Neuronal stem cell (in vitro differentiated cells): ENCODE data around the gene ESYT2.

ENCODE experiments used
- DNase-seq: peaks from one replicate; pipeline ENCODE4 v3.0.0-alpha.2; 2013; ENCODE audit warnings: low spot score
- H2AFZ ChIP-seq: one replicate; pipeline ENCODE4 v1.6.1; 2013; ENCODE audit warnings: mild to moderate bottlenecking, low read length, inconsistent platforms
- H2AK5ac ChIP-seq: 2 replicates; pipeline ENCODE4 v1.6.1; 2013; ENCODE audit warnings: low read depth, mild to moderate bottlenecking, inconsistent platforms, low read length, moderate library complexity, mixed read lengths
- H2BK120ac ChIP-seq: 2 replicates; pipeline ENCODE4 v1.6.1; 2013; ENCODE audit warnings: low read depth, mild to moderate bottlenecking, inconsistent platforms, low read length, moderate library complexity, mixed read lengths
- H2BK12ac ChIP-seq: one replicate; pipeline ENCODE4 v1.6.1; 2013; ENCODE audit warnings: low read length, inconsistent platforms
- H2BK15ac ChIP-seq: 2 replicates; pipeline ENCODE4 v1.6.1; 2013; ENCODE audit warnings: mild to moderate bottlenecking, low read length, inconsistent platforms, mixed read lengths
- H2BK5ac ChIP-seq: one replicate; pipeline ENCODE4 v1.6.1; 2013; ENCODE audit warnings: inconsistent platforms, mild to moderate bottlenecking, low read length, moderate library complexity
- H3K14ac ChIP-seq: one replicate; pipeline ENCODE4 v1.6.1; 2013; ENCODE audit warnings: low read length, inconsistent platforms
- H3K18ac ChIP-seq: 2 replicates; pipeline ENCODE4 v1.6.1; 2013; ENCODE audit warnings: low read length, inconsistent platforms
- H3K23ac ChIP-seq: 2 replicates; pipeline ENCODE4 v1.6.1; 2013; ENCODE audit warnings: low read depth, mild to moderate bottlenecking, mixed read lengths, low read length, inconsistent platforms; ENCODE audit not compliant: poor library complexity
- H3K27ac ChIP-seq: replicated peaks from 3 replicates; pipeline ENCODE4 v1.5.1; 2013; ENCODE audit warnings: low read length, inconsistent platforms
- H3K27me3 ChIP-seq, 3 experiments: 2 replicates each; pipeline ENCODE4 v1.6.1; 2013; ENCODE audit warnings: low read length in 3 of 3, mild to moderate bottlenecking in 2 of 3, inconsistent platforms in 1 of 3, low read depth in 1 of 3, mixed read lengths in 1 of 3, moderate library complexity in 1 of 3; ENCODE audit not compliant: control insufficient read depth in 3 of 3, insufficient read depth in 3 of 3
- H3K36me3 ChIP-seq, 2 donors: replicated peaks in 1 of 2; 2 replicates each; pipeline ENCODE4 v1.6.1; 2013; ENCODE audit warnings: low read length in 2 of 2; ENCODE audit not compliant: control insufficient read depth in 2 of 2, insufficient read depth in 2 of 2
- H3K4ac ChIP-seq: 2 replicates; pipeline ENCODE4 v1.6.1; 2013; ENCODE audit warnings: inconsistent platforms, mild to moderate bottlenecking, low read length, moderate library complexity
- H3K4me1 ChIP-seq, 2 donors: 1 replicate in 1 of 2; 2 replicates in 1 of 2; pipeline ENCODE4 v1.6.1; 2013; ENCODE audit warnings: low read length in 2 of 2, low read depth in 1 of 2; ENCODE audit not compliant: control insufficient read depth in 2 of 2, insufficient read depth in 1 of 2
- H3K4me2 ChIP-seq: one replicate; pipeline ENCODE4 v1.6.1; 2013; ENCODE audit warnings: mild to moderate bottlenecking, low read length, inconsistent platforms; ENCODE audit not compliant: insufficient read depth, poor library complexity, severe bottlenecking
- H3K4me3 ChIP-seq, 2 donors: 2 replicates each; pipeline ENCODE4 v1.5.1; 2013; ENCODE audit warnings: low read length in 2 of 2, mild to moderate bottlenecking in 2 of 2, inconsistent platforms in 1 of 2, moderate library complexity in 1 of 2
- H3K79me1 ChIP-seq: one replicate; pipeline ENCODE4 v1.6.1; 2013; ENCODE audit warnings: low read depth, mild to moderate bottlenecking, inconsistent platforms, low read length, moderate library complexity
- H3K9ac ChIP-seq: one replicate; pipeline ENCODE4 v1.6.1; 2013; ENCODE audit warnings: mild to moderate bottlenecking, low read depth, low read length, inconsistent platforms; ENCODE audit not compliant: poor library complexity
- H3K9me3 ChIP-seq, 2 donors: replicated peaks in 1 of 2; 2 replicates each; pipeline versions ENCODE3 to v1.6.1; 2013; ENCODE audit warnings: low read length in 2 of 2, mild to moderate bottlenecking in 2 of 2, inconsistent platforms in 1 of 2, low read depth in 1 of 2, mixed read lengths in 1 of 2, moderate library complexity in 1 of 2; ENCODE audit not compliant: control insufficient read depth in 2 of 2, insufficient read depth in 1 of 2
- H4K8ac ChIP-seq: one replicate; pipeline ENCODE4 v1.6.1; 2013; ENCODE audit warnings: low read depth, mild to moderate bottlenecking, inconsistent platforms, low read length, moderate library complexity
- H4K91ac ChIP-seq: one replicate; pipeline ENCODE4 v1.6.1; 2013; ENCODE audit warnings: low read length, low read depth, mild to moderate bottlenecking, inconsistent platforms; ENCODE audit not compliant: poor library complexity
- WGBS, 2 donors: extraction: QIAGEN DNeasy Blood & Tissue Kit; methylation state at CpG; one replicate each; pipeline ENCODE4 v1.1.7; 2013; ENCODE audit warnings: missing lambda C conversion rate in 2 of 2, mixed read lengths in 1 of 2; ENCODE audit not compliant: insufficient read length in 2 of 2, insufficient replicate concordance in 1 of 2; ENCODE audit errors: extremely low coverage in 2 of 2; 5-methylcytosine and 5-hydroxymethylcytosine counted together

ESYT2 gene

DNA sequence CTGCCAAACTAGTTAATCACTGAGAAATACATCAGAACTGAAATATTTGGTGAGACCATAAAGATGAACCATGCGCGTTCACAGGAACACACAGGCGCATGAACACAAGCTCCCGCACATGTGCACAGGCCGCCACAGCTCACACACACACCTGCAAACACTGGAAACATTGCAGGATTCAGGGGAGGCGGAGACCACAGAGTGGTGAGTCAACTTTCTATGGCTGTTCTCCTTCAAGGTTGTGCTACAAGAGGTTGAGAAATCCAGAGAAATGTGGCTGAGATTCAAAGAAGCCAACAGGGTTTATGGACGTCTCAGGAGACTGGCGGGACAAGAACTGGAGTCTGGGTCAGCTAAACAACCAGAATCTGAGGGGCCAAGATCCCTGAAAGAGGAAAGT, 17.8 kb downstream of the ESYT2 start:
- Histone ChIP-seq H3K14ac (no peak overlapping the region), H3K4me2 (no peak overlapping the region), H3K36me3 (peaks cover 1 to 4% of the 10 kb centered on the region in 2 donors), H3K9me3 (peaks cover 0 to 3% of the 10 kb centered on the region in 2 donors), H2AFZ (no peak overlapping the region), H3K79me1 (peaks cover 1% of the 10 kb centered on the region), H3K9ac (no peak overlapping the region), H2BK120ac (no peak overlapping the region), H4K91ac (no peak overlapping the region), H2AK5ac (no peak overlapping the region), H3K4me3 (no peak overlapping the region), H2BK12ac (no peak overlapping the region), H3K18ac (no peak overlapping the region), H3K4ac (no peak overlapping the region), H2BK15ac (no peak overlapping the region), H3K27ac (no peak overlapping the region), H4K8ac (no peak overlapping the region), H3K23ac (no peak overlapping the region), H2BK5ac (no peak overlapping the region), H3K27me3 (no peaks in the 10 kb centered on the region), H3K4me1 (peaks cover 0 to 14% of the 10 kb centered on the region in 2 donors)
- no CpG with 5 or more reads among the region's 8 CpGs for WGBS, 2 donors
- DNase-seq: no peak

- Histone ChIP-seq H3K4me3 (no peak overlapping the region), H2AFZ (no peak overlapping the region), H3K4me1 (peaks cover 0 to 12% of the 10 kb centered on the region in 2 donors), H3K18ac (no peak overlapping the region), H3K27ac (no peak overlapping the region), H2BK15ac (no peak overlapping the region), H3K9me3 (peaks cover under 1 to 3% of the 10 kb centered on the region in 2 donors), H3K79me1 (peaks cover 1% of the 10 kb centered on the region), H4K91ac (no peak overlapping the region), H3K27me3 (no peaks in the 10 kb centered on the region), H4K8ac (no peak overlapping the region), H3K4me2 (no peak overlapping the region), H2AK5ac (no peak overlapping the region), H3K14ac (no peak overlapping the region), H3K23ac (no peak overlapping the region), H3K9ac (no peak overlapping the region), H2BK120ac (no peak overlapping the region), H3K36me3 (peaks cover 4% of the 10 kb centered on the region in 2 donors), H3K4ac (no peak overlapping the region), H2BK12ac (no peak overlapping the region), H2BK5ac (no peak overlapping the region)
- no CpG with 5 or more reads among the region's 5 CpGs for WGBS, 2 donors
- DNase-seq: no peak
Observed at GRCh38 chr7:158810846-158811245, 18.5 kb downstream of the ESYT2 start.

- no peak overlapping the region for H3K18ac ChIP-seq
- H3K27ac ChIP-seq: no peak overlapping the region
- no peak overlapping the region for H2BK120ac ChIP-seq
- H2BK15ac ChIP-seq: no peak overlapping the region
- no peaks in the 10 kb centered on the region for H3K27me3 ChIP-seq
- WGBS, 2 donors: no CpG with 5 or more reads among the region's 1 CpG
- H4K91ac ChIP-seq: no peak overlapping the region
- H3K9me3 ChIP-seq: peaks cover 2 to 6% of the 10 kb centered on the region in 2 donors
- no peak for DNase-seq
- no peak overlapping the region for H3K4me2 ChIP-seq
- H2BK5ac ChIP-seq: no peak overlapping the region
- peaks cover 3% of the 10 kb centered on the region for H3K79me1 ChIP-seq
- H3K23ac ChIP-seq: no peak overlapping the region
- no peak overlapping the region for H4K8ac ChIP-seq
- no peak overlapping the region for H3K9ac ChIP-seq
- peaks cover 0 to 3% of the 10 kb centered on the region in 2 donors for H3K4me1 ChIP-seq
- H2AFZ ChIP-seq: no peak overlapping the region
- H3K36me3 ChIP-seq: peaks cover 4 to 7% of the 10 kb centered on the region in 2 donors
- no peak overlapping the region for H2BK12ac ChIP-seq
- no peak overlapping the region for H3K14ac ChIP-seq
- no peak overlapping the region for H2AK5ac ChIP-seq
- H3K4me3 ChIP-seq: no peak overlapping the region
- H3K4ac ChIP-seq: no peak overlapping the region
Observed at GRCh38 chr7:158809596-158809995, 19.7 kb downstream of the ESYT2 start.

DNA sequence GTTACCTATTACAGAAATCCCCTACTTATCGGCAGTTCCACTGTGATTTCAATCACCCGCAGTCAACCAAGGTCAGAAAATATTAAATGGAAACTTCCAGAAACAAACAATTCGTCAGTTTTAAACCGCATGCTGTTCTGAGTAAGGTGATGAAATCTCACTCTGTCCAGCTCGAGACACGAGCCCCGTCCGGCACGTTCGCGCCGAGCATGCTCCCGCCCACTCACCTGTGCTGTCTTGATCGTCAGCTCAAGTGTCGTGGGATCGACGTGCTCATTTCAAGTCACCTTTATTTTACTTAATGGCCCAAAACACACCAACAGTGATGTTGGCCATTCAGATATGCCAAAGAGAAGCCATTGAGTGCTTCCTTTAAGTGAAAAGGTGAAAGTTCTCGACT, 21.2 kb downstream of the ESYT2 start:
- Histone ChIP-seq H4K8ac (no peak overlapping the region), H4K91ac (no peak overlapping the region), H2AFZ (no peak overlapping the region), H3K4me2 (no peak overlapping the region), H3K36me3 (peaks cover 4 to 10% of the 10 kb centered on the region in 2 donors), H2BK15ac (no peak overlapping the region), H2BK12ac (no peak overlapping the region), H3K4me3 (no peak overlapping the region), H3K79me1 (peaks cover 7% of the 10 kb centered on the region), H3K18ac (no peak overlapping the region), H3K9ac (no peak overlapping the region), H3K27ac (no peak overlapping the region), H3K23ac (no peak overlapping the region), H2BK120ac (no peak overlapping the region), H2BK5ac (no peak overlapping the region), H3K27me3 (no peaks in the 10 kb centered on the region), H3K4ac (no peak overlapping the region), H3K4me1 (peaks cover 0 to 3% of the 10 kb centered on the region in 2 donors), H3K14ac (no peak overlapping the region), H3K9me3 (peaks cover 2 to 9% of the 10 kb centered on the region in 2 donors), H2AK5ac (no peak overlapping the region)
- no peak for DNase-seq
- WGBS, 2 donors: no CpG with 5 or more reads among the region's 18 CpGs
